GM21526 (cell line): ENCODE results near the gene B4GAT1.
"Not testable (repeated sequence)": the region's sequence is repeated elsewhere in the genome, so short reads cannot be mapped to it uniquely, and the experiment has no call there.

Experiments
- ATAC-seq: cut with Tn5 transposase; IDR thresholded peaks from one replicate; pipeline ENCODE4 v1.9.1; 2021; ENCODE audit warnings: moderate library complexity; ENCODE audit not compliant: unreplicated experiment, low FRiP score

B4GAT1 gene

DNA sequence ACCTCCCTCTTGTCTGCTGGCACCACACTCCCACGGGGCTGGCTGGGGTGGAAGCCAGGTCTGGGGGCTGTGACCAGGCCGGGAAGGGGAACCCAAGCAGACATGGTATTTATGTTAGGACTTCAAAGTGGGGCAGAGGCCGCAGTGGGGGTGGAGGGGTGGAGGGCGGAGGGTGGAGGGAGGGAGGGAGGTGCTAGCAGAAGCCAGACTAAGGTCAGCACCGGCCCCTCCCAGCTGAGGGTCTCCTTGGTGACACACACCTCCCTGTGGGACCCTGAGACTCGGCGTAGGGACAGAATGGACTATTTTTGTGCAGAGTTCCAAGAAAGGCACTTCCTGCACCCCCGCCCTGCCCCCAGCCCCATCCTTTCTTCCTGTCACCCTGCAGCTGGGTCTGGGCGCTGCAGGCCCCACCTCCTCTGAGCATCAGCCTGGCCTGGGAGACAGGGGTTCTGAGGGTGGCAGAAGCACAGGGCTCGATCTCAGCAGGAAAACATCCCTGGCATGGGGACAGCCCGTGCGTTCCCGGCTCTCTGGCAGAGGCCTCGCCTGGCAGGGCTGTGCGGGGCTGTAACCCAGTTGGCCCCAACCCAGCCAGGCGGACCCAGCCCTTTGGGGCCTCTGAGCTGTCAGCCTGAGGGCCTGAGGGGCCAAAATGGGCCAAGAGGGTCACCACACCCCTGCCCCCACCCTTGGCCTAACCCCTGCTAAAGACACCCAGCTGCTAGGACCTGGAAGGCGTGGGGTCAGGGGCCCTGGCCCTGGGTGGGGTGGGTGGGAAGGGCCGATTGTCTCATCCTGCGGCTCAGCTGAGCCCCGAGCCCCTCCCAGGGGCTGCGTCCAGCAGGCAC lies 20.9 kb downstream of the B4GAT1 start:
- no peak for ATAC-seq

GRCh38 chr11:66325263-66325671 lies 22.2 kb downstream of the B4GAT1 start:
- no peak for ATAC-seq

- no peak for ATAC-seq
Observed at GRCh38 chr11:66324664-66325063, 22.8 kb downstream of the B4GAT1 start.

DNA sequence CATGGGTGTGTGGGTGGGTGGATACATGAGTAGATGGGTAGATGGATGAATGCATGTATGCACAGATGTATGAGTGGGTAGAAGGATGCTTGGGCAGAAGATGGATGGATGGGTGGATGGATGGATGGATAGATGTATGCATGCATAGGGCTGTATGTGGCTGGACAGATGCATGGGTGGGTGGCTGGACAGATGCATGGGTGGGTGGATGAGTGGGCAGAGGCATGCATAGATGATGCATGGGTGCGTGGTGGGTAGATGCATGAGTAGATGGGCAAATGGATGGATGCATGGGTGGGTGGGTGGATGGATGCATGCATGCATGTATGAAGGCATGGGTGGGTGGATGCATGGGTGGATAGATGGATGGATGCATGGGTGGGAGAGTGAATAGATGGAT lies 23.7 kb downstream of the B4GAT1 start:
- no peak for ATAC-seq

DNA sequence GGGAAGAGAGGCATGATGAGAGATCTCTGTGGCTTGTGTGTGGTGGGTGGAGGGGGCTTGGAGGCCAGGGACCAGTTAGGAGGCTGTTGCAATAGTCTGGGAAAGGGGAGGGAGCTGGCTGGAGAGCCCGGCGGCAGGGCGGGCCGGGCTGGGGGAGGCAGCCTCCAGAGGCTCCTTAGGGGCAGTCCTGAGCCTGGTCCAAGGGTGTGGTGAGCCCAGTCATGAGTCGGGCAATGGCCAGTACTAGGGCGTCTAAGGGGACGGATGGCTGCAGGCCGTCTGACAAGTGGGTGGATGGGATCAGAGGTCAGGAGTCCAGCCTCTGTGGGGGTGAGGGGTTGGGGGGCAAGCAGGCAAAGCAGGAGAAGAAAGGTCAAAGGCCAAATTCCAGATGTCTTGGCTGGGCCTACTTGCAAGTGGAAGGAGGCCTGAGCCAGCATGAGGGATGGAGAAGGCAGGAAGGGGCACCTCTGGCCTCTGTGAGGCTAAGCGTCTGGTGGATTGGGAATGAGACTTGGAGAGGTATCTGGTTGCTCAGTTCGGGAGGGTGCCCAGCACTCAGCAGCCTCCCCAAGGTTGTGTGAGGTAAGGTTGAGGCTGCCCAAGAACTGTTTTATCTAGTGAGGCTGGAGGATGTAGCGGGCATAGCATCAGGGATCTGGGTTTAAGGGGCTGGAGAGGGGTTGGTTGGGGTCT lies 24.5 kb downstream of the B4GAT1 start:
- ATAC-seq = no peak

- ATAC-seq = no peak
Observed at GRCh38 chr11:66321606-66322005, 25.8 kb downstream of the B4GAT1 start.

- not testable (repeated sequence) for ATAC-seq
Observed at GRCh38 chr11:66320748-66321147, 26.7 kb downstream of the B4GAT1 start.

DNA sequence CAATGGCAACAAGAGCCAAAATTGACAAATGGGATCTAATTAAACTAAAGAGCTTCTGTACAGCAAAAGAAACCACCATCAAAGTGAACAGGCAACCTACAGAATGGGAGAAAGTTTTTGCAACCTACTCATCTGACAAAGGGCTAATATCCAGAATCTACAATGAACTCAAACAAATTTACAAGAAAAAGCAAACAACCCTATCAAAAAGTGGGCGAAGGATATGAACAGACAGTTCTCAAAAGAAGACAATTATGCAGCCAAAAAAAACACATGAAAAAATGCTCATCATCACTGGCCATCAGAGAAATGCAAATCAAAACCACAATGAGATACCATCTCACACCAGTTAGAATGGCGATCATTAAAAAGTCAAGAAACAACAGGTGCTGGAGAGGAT lies 27.1 kb downstream of the B4GAT1 start:
- ATAC-seq = not testable (repeated sequence)

- no peak for ATAC-seq
Observed at GRCh38 chr11:66318600-66318970, 28.8 kb downstream of the B4GAT1 start.

DNA sequence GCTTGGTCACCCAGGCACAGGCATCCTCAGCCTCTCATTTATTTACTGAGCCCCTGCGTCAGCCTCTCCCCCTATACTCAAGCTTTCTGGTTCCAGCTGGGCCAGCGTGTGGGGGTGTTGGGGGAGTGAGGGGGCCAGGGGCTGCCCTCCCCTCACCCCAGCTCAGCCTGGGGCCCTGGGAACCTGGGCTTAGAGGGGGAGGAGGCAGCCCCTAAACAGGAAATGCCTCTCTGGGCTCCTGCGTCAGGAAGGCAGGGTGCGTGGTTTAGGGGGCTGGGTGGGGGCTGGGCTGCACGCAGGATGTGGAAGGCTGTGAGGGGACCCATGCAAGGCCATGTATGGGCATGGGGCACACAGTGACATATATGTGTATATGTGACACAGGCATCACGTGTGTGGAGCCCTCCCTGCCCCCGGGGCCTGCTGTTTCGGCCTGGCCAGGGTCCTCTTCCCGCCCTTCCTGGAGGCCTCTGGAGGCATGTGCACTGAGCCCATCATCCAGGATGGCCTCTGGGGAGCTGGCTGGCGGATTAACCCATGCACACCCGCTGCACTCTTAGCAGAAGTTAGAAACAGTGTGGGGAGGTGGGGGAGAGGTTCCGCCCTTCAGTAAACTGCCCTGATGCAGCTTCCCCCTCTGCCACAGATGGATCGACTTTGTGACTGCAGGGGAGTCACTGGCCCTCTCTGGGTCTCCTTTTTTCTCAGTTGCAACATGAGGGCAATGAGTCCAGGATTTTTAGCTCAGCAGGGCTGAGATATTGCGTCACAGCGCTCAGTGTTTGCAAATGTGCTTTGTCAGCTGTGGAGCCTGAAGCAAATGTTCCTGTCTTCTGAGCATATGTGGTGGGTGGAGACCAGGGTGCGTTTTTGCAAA lies 29.5 kb downstream of the B4GAT1 start:
- ATAC-seq = no peak

DNA sequence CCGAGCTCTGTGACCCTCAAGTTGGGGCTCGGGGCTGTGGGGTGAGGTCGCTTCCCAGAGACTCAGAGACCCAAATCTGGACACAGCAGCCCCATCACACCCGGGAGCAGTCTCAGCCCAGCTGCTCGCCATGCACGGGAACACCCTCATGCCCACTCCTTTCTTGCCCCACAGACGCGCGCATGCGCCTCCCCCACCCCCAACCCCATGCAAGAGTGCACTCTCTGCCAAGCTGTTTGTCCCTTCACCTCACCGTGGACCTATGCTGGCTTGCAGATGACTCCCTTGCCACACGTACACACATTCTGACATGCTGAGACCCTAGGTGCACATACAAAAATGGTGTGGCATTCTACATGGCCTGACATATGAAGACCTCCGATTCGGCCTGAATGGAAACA lies 30.1 kb downstream of the B4GAT1 start:
- no peak for ATAC-seq

DNA sequence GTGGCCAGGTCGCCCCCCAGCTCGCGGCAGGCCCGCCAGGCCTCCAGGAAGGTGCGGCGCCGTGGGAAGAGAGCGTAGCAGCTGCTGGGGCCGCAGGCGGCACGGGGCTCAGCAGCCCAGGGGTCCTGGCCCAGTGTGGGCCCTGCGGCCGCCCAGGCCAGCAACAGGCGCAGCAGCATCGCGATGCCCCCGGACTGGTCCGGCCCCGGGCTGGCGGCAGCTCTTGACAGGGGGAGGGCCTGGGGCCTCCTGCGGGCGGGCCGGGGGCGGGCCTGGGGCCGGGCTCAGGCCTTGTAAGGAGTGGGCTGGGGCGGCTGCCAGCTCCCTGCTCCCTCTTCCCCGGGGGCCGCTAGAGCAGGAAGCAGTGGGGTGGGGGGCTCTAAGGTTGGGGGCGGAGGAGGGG lies 30.6 kb downstream of the B4GAT1 start, which contains the start of gene CD248:
CD248 (minus strand) TSS at position 196 of the 403 bp plus-strand sequence; CDS start at position 179, 17 bp downstream.
- no peak for ATAC-seq

DNA sequence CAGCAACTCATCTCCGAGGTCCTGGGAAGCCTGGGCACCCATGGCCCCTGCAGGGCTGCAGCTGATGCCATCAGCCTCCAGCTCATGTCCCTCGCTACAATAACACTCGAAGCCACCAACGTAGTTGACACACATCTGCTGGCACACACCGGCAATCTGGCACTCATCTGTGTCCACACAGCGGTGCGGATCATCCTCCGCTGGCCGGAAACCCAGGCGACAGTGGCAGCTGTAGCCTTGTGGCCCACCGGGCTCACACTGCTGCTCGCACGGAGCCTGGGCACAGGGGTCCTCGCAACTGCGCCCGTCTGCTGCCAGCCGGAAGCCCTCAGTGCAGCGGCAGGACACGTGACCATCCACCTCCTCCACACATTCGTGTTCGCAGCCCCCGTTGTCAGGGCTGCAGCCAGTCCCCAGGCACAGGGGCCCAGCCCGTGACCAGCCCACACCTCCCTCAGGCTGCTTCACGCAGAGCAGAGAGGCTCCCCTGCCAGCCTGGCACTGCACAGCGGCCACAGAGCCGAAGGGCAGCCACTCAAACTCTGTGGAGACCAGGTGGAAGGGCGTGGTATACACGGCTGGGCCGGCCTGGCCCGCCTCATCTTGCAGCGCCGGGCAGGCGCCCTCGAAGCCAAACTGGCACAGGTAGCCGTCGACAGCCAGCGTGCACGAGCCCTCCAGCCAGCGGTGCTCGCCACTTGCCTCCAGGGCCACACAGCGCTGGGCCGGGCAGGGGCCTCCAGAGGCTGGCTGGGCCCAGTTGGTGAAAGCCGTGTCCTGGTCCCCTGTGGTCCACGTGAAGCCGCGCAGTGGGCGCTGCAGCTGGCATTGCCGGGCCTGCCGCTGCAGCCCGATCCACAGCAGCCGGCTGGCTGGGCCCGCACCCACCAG lies 31.3 kb downstream of the B4GAT1 start:
- no peak for ATAC-seq

DNA sequence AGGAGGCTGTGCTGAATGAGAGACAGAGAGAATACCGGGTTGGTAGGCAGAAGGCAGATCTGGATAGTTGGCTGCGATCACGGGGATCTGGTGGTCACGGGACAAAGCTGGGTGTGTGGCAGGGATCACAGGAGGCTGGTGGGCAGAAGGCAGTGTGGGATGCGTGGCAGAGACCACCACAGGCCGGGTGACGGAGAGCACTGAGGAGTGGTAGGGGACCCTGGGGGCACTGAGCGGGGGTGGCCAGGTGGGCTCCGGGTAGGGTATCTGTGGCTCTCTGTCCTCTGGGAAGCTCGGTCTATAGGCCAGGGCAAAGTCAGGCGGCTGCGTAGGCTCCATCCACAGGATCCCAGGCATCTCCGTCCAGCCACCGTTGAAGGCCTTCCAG lies 31.9 kb downstream of the B4GAT1 start:
- ATAC-seq = no peak

DNA sequence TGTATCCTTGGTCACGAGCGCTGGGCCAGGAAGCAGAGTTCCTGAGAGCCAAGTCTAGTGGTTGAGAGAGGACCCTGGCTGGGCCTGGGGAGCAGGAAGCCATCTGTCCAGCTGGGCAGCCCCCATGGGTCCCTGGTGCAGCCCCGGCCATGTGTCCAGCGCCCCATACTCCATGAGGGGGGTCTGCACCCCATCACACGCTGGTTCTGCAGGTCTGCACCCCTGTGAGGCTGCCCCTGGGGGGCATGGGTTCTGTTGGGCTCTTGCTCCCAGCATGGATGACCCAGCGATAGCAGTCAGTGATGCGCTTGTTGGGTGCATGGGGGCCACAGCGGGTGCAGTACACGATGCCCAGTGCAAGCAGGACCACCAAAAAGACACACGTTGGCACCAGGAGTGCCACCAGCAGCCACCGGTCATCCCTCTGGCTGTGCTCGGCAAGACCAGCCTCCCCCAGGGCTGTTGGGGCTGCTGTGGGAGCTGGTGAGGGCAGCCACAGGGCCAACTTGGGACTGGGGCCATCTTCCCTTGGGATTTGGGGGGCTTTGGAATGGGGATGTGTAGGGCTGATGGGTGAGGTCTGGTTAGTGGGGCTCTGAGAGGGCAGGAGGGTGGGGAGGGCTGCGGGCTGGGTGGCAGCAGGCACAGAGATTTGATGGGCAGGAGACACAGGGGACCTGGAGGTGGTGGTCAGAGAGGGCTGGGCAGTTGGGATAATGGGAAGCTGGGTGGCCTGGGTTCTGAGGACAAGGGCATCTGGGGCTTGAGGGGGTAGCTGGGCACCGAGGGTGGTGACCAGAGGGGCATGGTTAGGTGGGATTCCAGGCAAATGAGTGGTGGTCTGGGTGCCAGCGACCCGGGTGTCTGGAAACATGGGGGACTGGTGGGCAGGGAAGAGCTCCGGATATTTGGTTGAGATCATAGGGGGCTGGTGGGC lies 32.6 kb downstream of the B4GAT1 start:
- ATAC-seq = no peak

- ATAC-seq = no peak
Observed at GRCh38 chr11:66314186-66314501, 33.3 kb downstream of the B4GAT1 start.

GRCh38 chr11:66313321-66314185 lies 33.9 kb downstream of the B4GAT1 start:
- no peak for ATAC-seq
